Adrenal gland (tissue), 12 donors: ENCODE results near the gene ADORA2A. TPM values are rescaled to one million over a fixed set of nuclear protein-coding genes. Genes with fewer than 3 reads are reported as not detected.

Source experiments
- DNase-seq, 7 donors: peaks; one replicate each; pipeline ENCODE4 v3.0.0-alpha.2; 2019 to 2020
- H3K27ac ChIP-seq, 5 donors: fragments of 200-600 bp; sonication (generic) in 4 of 5; 1 replicate in 3 of 5; 2 replicates in 2 of 5; pipeline versions ENCODE4 v1.5.1 to v1.8.0; 2016 to 2020; ENCODE audit warnings: mild to moderate bottlenecking in 1 of 5
- H3K27me3 ChIP-seq: fragments of 200-600 bp; 2 replicates; pipeline ENCODE4 v1.8.0; 2021
- H3K36me3 ChIP-seq, 2 donors: fragments of 200-600 bp; replicated peaks in 1 of 2; 1 replicate in 1 of 2; 2 replicates in 1 of 2; pipeline versions ENCODE4 v1.5.1 to v1.8.0; 2018 to 2022
- H3K4me1 ChIP-seq, 2 donors: fragments of 200-600 bp; replicated peaks in 1 of 2; 1 replicate in 1 of 2; 2 replicates in 1 of 2; pipeline versions ENCODE4 v1.5.1 to v1.8.0; 2018 to 2021
- H3K4me3 ChIP-seq, 4 donors: fragments of 200-600 bp; sonication (generic) in 3 of 4; one replicate each; pipeline ENCODE4 v1.5.1; 2016 to 2018
- H3K9me3 ChIP-seq, 3 donors: fragments of 200-600 bp; sonication (generic) in 1 of 3; replicated peaks in 1 of 3; 1 replicate in 2 of 3; 2 replicates in 1 of 3; pipeline versions ENCODE4 v1.5.1 to v1.8.0; 2016 to 2021
- POLR2A ChIP-seq, 2 donors: fragments of 450-650 bp; IDR thresholded peaks; one replicate each; pipeline ENCODE4 v1.6.1; 2017; ENCODE audit warnings: antibody characterized with exemption in 2 of 2, mild to moderate bottlenecking in 2 of 2, moderate library complexity in 1 of 2
- WGBS, 4 donors: extraction: QIAGEN DNeasy Blood & Tissue Kit in 2 of 4; methylation state at CpG; one replicate each; pipeline versions ENCODE4 v1.1.5 to v1.1.7; 2013 to 2017; 5-methylcytosine and 5-hydroxymethylcytosine counted together
- intact Hi-C, 2 donors: fragments of 100-400 bp; cut with DNase I; formaldehyde crosslinking; loops; one replicate each; pipeline versions ENCODE4 v1.14.1 to v1.15.0; 2022 to 2023
- polyA plus RNA-seq, 3 donors: library from polyadenylated mRNA; stranded (reverse); fragments of 200-250 nt in 2 of 3; fragments of 350-450 nt in 1 of 3; fragmentation: Illumina TruSeq in 1 of 3; extraction: RNeasy Lipid Tissue Mini Kit (QIAGEN cat#74804) in 1 of 3; gene quantifications; one replicate each; pipeline ENCODE4 v1.2.3, GENCODE V29; 2013 to 2014
- total RNA-seq, 9 donors: library from RNA; depleted of rRNA in 4 of 9; stranded (reverse); fragments of >200 nt in 4 of 9; fragments of 120-200 nt in 1 of 9; fragmentation: NEBNext Ultra II Directional in 1 of 9; extraction: Animal tissue kit (Norgen Biotek cat#: 25700) in 1 of 9; gene quantifications; one replicate each; pipeline versions ENCODE4 v1.1.0 to v1.2.4, GENCODE V29; 2013 to 2023
- TF ChIP-seq, protein P1 (sequence below), 6 experiments: fragments of 450-650 bp in 4 of 6; fragments of 200-600 bp in 2 of 6; sonication (generic) in 1 of 6; IDR thresholded peaks; 1 replicate in 5 of 6; 2 replicates in 1 of 6; pipeline versions ENCODE4 v1.5.1 to v1.8.0; 2016 to 2021; ENCODE audit warnings: antibody characterized with exemption in 6 of 6, mild to moderate bottlenecking in 2 of 6, moderate library complexity in 1 of 6
- donor health status: healthy with polysubstance abuse.
- donor health status: Bipolar disorder and iron deficiency.
- donor health status: DM: yes; HTN: yes; CAD: no.
- donor health status: DM: no; HTN: no; CAD: no.
- donor health status: DM: no; HTN: no; CAD: no.
- donor health status: DM: yes; HTN: yes; CAD: no.

The ADORA2A gene
- total and polyA plus RNA-seq, 12 donors: 2.9 to 16.4 (median 6.5) TPM

DNA sequence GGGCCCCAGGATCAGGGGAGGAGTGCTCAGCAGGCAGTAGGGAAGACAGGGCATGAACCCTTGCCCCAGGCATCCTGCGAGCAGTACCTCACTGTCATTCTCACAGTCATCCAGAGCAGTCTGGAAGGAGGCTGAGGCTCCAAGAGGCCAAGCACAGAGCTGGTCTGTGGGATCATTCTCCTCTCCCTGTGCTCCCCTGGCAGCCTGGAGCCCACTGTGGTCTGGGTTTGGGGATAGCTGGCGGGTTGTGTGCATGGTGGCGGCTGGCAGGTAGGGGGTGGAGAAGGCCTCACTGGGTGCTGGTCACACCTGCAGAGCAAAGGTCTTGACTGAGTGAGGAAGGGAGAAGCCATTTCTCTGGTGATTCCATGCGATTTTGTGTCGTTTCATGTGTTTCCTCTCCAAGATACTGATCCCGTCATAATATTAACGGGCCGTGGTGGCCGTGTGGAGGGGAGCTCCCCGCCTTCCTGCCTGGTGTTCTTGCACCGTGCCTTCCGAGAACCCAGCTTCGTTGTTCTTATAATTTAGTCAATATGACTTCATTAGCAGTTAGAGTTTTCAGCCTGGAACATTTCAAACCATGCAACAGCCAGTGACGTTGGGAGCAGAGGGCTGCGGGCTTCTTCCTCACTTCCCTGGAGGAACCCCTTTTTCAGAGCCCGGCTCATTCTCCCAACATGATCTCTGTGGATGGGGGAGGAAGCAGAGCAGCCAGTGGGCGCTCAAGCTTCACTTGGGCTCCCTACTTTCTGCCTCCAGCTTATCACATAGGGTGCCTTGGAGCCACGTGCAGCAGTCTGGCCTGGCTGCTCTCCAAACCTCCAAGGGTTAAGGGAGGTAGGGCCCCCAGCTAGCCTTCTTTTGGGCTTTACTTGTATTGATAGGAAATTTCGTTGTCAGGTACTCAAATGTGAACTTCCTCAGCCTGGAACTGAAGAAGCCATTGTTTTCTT lies 20.8 kb upstream of the ADORA2A start:
- WGBS, 4 donors: 76 to 82% (median 78%) methylated on average over 16 to 19 of the region's 19 CpGs
- Histone ChIP-seq H3K9me3 (no peaks in the 10 kb centered on the region), H3K36me3 (peaks cover 0 to 1% of the 10 kb centered on the region in 2 donors), H3K27me3 (no peaks in the 10 kb centered on the region), H3K27ac (peak overlapping the region in 2 of 5 donors; percentile 60 to 66), H3K4me3 (no peak overlapping the region), H3K4me1 (peaks cover 27 to 68% of the 10 kb centered on the region in 2 donors)
- DNase-seq: peak in 4 of 7 donors; percentile 5 to 77 (median 22)
- intact Hi-C loops: no loop called here
- TF ChIP-seq, protein P1, sequence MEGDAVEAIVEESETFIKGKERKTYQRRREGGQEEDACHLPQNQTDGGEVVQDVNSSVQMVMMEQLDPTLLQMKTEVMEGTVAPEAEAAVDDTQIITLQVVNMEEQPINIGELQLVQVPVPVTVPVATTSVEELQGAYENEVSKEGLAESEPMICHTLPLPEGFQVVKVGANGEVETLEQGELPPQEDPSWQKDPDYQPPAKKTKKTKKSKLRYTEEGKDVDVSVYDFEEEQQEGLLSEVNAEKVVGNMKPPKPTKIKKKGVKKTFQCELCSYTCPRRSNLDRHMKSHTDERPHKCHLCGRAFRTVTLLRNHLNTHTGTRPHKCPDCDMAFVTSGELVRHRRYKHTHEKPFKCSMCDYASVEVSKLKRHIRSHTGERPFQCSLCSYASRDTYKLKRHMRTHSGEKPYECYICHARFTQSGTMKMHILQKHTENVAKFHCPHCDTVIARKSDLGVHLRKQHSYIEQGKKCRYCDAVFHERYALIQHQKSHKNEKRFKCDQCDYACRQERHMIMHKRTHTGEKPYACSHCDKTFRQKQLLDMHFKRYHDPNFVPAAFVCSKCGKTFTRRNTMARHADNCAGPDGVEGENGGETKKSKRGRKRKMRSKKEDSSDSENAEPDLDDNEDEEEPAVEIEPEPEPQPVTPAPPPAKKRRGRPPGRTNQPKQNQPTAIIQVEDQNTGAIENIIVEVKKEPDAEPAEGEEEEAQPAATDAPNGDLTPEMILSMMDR (IDR thresholded peaks at IDR 0.05): no peak
- TF ChIP-seq POLR2A (IDR thresholded peaks at IDR 0.05): no peak

DNA sequence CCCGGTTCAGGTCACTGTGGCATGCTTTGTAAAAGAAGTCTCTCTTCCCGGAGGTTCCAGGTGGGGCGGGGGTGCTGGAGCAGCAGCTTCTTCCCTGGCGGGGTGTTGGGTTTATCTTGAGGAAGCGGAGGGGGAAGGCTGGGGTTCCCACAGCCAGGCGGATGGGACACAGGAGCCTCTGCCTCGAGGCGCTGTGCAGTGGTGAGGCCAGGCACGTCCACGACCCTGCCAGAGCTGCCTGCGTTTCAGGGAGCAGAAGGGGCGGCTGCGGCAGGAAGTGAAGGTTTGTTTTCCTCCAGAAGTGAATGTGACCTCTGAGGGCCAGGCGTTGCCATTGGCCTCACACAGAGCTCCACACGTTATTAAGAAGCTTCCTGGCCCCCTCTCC lies 20.1 kb upstream of the ADORA2A start:
- no peaks in the 10 kb centered on the region for H3K27me3 ChIP-seq
- no peaks in the 10 kb centered on the region for H3K9me3 ChIP-seq
- intact Hi-C loops: no loop called here
- peak overlapping the region in 2 of 5 donors; percentile 60 to 66 for H3K27ac ChIP-seq
- no peak overlapping the region for H3K4me3 ChIP-seq
- H3K4me1 ChIP-seq: peaks cover 25 to 63% of the 10 kb centered on the region in 2 donors
- peak in 5 of 7 donors; percentile 14 to 46 (median 42) for DNase-seq
- TF ChIP-seq POLR2A (IDR thresholded peaks at IDR 0.05): no peak
- TF ChIP-seq, protein P1 (IDR thresholded peaks at IDR 0.05): no peak
- 52 to 89% (median 67%) methylated on average over 5 to 15 of the region's 15 CpGs for WGBS, 4 donors
- H3K36me3 ChIP-seq: peaks cover 0 to 5% of the 10 kb centered on the region in 2 donors

DNA sequence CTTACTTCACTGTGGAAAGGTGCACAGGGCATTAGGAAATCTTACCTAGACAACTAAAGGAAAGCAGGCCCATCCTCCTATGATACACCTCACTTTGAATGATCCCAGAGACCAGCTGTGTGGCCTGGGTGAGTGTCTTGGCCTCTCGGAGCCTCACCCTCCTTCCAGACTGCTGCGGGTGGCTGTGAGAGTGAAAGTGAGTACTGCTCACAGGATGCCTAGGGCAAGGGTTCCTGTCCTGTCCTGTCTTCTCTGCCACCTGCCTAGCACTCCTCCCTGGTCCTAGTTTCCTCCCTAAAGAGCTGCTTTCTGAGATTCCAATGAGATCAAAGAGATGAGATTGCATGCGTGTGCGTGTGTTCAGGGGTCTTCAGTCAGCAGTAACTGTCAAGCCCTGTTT lies 19.5 kb upstream of the ADORA2A start:
- intact Hi-C loops: no loop called here
- peak in 2 of 7 donors; percentile 5 to 6 for DNase-seq
- 71 to 82% (median 78%) methylated on average over 4 of the region's 4 CpGs for WGBS, 4 donors
- Histone ChIP-seq H3K27me3 (no peaks in the 10 kb centered on the region), H3K9me3 (no peaks in the 10 kb centered on the region), H3K4me1 (peaks cover 20 to 57% of the 10 kb centered on the region in 2 donors), H3K27ac (peak overlapping the region in 3 of 5 donors; percentile 16 to 66 (median 62)), H3K4me3 (no peak overlapping the region), H3K36me3 (peaks cover 0 to 5% of the 10 kb centered on the region in 2 donors)
- TF ChIP-seq, protein P1 (IDR thresholded peaks at IDR 0.05): no peak
- TF ChIP-seq POLR2A (IDR thresholded peaks at IDR 0.05): no peak

DNA sequence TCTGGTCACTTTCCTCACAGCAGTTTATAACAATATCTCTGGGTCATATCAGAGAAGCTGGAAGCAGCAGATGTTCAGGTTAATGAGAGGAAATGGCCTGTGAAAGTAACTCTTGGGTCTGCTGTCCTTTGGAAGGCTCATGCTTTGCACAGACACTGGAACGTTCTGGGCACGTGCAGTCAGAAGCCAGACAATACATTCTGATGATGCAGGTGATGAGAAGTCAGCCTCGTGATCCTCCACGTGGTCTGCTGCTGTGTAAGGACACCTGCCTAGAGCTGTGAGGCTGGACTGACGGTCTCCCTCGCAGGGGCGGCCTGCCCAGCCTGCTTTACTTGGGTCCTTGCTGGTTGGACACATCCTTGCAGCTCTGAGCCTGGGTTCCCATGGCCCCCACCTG lies 18.8 kb upstream of the ADORA2A start:
- WGBS, 4 donors: 67 to 81% (median 73%) methylated on average over 7 of the region's 7 CpGs
- Histone ChIP-seq H3K27me3 (no peaks in the 10 kb centered on the region), H3K36me3 (peaks cover 0 to 5% of the 10 kb centered on the region in 2 donors), H3K4me1 (peaks cover 15 to 49% of the 10 kb centered on the region in 2 donors), H3K9me3 (no peaks in the 10 kb centered on the region), H3K4me3 (no peak overlapping the region), H3K27ac (peak overlapping the region in 3 of 5 donors; percentile 10 to 66 (median 62))
- DNase-seq: peak in 5 of 7 donors; percentile 10 to 89 (median 23)
- intact Hi-C loops: no loop called here
- TF ChIP-seq, protein P1 (IDR thresholded peaks at IDR 0.05): no peak
- no peak for TF ChIP-seq POLR2A (IDR thresholded peaks at IDR 0.05)
